HG03354 (cell line): ENCODE measurements around the gene POLR2H.

ENCODE experiments used
- ATAC-seq: cut with Tn5 transposase; IDR thresholded peaks from one replicate; pipeline ENCODE4 v1.9.1; 2021; ENCODE audit warnings: mild to moderate bottlenecking; ENCODE audit not compliant: unreplicated experiment, poor library complexity, severe bottlenecking

Gene POLR2H

DNA sequence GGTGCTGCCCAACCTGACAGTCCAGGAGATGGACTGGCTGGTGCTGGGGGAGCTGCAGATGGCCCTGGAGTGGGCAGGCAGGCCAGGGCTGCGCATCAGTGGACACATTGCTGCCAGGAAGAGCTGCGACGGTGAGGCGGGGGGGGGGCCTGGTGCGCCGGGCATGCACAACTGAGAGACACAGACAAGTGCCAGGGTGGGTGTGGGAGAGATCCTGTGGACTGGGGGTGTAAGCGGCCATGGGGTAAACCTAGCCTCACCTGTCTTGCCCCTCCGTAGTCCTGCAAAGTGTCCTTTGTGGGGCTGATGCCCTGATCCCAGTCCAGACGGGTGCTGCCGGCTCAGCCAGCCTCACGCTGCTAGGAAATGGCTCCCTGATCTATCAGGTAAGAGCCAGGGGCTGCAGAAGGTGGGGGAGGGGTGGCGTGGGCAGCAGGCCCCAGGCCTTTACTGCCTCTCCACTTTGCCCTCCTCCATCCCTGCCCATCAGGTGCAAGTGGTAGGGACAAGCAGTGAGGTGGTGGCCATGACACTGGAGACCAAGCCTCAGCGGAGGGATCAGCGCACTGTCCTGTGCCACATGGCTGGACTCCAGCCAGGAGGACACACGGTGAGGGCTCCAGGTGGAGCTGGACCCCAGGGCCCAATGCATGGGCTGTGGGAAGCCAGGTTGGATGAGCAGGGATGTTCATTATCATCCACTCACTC, 21.7 kb downstream of the POLR2H start:
- no peak for ATAC-seq

DNA sequence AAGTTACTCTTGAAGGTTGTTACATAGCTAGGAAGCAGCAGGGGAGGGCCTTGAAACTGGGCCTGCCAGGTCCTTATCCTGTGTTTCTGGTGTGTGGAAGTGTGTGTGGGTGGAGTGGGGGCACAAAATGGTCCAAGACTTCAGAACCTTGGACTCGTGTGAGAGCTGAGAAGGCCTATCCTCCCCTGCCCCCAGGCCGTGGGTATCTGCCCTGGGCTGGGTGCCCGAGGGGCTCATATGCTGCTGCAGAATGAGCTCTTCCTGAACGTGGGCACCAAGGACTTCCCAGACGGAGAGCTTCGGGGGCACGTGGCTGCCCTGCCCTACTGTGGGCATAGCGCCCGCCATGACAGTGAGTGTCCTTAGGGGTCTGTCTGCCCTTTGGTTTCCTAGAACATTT, 22.8 kb downstream of the POLR2H start:
- ATAC-seq: no peak

DNA sequence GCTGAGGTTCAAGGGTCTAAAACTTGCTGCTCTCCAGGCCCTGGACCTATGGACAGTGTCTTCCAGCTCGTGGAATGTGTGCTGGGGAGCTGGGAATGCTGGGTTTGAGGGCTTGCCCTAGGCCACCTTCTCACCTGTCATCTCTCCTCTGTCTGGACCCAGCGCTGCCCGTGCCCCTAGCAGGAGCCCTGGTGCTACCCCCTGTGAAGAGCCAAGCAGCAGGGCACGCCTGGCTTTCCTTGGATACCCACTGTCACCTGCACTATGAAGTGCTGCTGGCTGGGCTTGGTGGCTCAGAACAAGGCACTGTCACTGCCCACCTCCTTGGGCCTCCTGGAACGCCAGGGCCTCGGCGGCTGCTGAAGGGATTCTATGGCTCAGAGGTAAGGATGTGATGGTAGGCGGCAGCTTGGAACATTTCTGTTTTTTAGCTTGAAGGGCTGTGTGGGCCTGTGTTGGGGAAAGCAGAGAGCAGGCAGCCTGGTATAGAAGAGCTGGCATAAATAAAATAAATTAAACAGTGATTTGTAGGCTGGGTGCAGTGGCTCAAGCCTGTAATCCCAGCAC, 23.4 kb downstream of the POLR2H start:
- ATAC-seq: no peak

- no peak for ATAC-seq
Observed at GRCh38 chr3:184386047-184386806, 24.7 kb downstream of the POLR2H start.

DNA sequence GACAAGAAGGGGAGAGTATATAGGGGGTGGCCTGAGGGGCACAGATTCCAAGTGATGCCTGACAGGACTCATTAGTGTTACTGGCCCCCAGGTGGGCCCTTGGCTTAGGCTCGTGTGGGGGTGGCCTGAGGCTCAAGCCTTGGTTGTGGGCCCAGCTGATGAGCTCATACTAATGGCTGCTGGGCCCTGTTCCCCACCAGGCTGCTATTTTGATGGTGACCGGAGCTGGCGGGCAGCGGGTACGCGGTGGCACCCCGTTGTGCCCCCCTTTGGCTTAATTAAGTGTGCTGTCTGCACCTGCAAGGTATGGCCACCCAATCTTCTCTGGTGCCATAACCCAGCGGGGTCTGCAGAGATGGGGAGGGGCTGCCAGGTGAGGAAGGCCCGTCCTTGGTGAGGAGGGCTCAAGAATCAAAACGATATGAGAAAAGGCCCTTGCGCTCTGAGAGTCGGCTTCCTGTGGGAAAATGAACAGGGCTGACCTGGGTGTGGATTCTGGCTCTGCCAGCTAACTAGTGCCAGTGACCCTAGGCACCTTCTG, 25.7 kb downstream of the POLR2H start:
- no peak for ATAC-seq

GRCh38 chr3:184388164-184388935, 26.8 kb downstream of the POLR2H start:
- no peak for ATAC-seq

- no peak for ATAC-seq
Observed at GRCh38 chr3:184388936-184389230, 27.4 kb downstream of the POLR2H start.

GRCh38 chr3:184389384-184389783, 27.9 kb downstream of the POLR2H start:
- ATAC-seq: no peak

GRCh38 chr3:184389935-184390528, 28.5 kb downstream of the POLR2H start:
- no peak for ATAC-seq

DNA sequence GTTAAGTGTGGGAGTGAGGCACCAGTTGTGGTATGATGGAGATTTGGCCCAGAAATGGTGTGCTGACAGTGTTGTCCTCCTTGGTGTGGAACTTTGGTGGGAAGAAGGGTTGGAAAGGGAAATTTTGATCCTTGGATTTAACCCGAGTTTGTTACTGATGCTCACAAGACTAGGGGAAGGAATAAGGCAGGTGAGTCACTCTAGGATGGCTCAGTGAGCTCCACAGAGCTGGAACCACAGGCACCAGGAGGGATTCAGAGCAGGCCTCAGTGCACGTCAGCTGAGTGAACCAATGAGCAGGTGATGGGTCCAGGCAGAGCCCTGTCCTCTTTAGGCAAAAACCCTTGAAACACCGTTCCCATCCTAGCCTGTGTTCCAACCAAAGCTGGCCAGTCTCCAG, 29.8 kb downstream of the POLR2H start:
- no peak for ATAC-seq

DNA sequence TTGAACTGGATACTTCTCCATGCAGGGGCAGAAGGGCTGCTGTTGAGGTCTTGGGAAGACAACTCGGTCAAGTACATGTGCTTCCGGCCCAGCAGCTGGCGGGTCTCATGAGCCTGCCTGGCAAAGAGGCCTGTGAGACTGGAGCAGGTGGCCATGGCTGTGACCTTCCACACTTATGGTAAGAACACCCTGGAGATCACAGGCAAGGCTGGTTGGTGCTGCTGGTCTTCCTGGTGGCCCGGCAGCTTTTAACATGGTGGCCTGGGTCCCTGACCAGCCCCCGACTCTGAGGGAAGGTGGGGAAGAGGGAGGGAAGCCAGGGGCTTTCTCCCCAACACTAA, 33.8 kb downstream of the POLR2H start:
- ATAC-seq: no peak

DNA sequence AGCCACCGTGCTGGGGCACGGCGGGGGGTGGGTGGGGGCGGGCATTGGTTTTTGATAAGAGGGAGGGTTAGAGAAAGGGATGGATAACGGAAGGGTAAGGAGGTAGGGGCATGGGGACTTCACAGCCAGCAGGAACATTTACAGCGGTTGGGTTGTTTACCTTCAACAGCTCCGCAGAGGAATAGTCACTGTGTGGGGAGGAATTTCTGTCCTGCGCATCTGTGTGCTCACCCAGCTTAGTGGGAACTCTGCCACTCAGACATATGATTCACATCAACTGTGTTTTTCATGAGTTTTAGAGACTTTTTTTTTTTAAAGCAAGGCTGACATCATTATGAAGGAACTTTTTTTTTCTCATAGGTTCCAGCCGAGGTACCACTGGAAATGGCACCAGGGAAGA, 37.9 kb downstream of the POLR2H start:
- ATAC-seq: no peak

DNA sequence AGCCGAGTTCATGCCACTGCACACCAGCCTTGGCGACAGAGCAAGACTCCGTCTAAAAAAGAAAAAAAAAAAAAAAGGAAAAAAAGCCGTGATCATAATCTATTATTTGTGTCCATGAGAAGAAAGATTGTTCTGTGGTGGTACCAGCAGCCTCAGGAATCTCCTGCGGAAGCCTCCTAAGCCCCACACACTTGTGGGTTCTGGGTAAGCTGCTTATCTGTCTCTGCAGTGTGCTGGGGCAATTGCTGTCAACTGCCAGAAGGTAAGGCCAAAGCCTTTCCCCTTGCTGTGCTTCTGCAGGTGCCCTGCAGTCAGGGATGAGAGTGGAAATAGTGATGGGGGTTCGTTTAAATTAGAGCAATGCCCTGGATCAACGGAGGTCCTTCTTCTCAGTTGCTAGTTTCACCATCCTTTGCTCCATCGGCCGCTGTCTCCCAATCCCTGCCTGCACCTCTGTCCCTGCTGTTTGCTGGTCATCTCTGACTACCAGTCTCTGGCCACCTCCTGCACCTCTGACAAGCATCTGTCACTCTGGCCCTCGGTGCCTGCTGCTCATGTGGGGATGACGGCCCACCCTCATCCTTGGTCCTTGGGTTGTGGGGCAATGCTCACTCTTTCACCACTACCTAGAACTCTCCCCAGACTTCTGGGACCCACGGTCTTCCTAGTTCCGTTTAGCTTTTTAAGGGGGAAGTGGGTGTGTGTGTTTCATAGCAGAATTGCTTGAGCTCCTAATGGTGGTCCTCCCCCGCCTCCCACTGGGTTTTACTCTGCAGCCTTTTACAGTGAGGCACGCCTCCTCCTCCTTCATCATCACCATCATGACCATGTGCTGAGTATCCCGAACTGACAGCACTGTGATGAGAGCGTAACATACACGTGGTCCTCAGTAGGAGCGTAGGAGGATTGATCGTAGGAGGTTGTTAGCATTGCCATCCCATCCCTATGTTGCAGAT, 43.8 kb downstream of the POLR2H start:
- no peak for ATAC-seq

GRCh38 chr3:184409331-184409926, 47.9 kb downstream of the POLR2H start:
- no peak for ATAC-seq

DNA sequence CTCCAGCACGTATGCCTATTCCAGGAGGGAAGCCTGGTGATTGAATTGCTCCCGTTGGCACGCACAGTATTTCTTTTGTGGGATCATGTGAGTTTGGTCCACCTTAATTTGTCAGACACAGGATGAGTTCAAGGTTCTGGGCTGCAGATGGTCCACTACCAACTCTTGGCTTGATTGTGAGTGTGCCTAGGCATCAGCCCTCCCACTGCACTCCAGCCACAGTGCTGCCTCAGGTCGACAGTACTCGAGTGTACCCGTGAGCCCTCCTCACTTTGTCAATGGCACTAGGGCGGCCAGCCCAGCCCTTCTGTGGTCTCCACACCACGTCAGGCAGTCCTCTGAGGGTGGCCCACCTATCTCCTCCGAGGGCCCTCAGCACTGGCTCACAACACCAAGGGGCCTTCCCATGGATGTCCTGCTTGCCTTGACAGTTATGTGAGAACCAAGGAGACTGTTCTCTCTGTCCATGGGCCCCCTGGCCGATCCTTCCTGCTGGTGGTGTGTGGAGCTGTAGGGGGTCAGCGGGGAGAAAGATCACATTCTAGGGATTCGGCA, 48.5 kb downstream of the POLR2H start:
- no peak for ATAC-seq

- ATAC-seq: no peak
Observed at GRCh38 chr3:184414418-184415202, 53.1 kb downstream of the POLR2H start.

- no peak for ATAC-seq
Observed at GRCh38 chr3:184415203-184415490, 53.6 kb downstream of the POLR2H start.
